ENCODE data around the gene ZNF564.
"Not testable (repeated sequence)": the region's sequence is repeated elsewhere in the genome, so short reads cannot be mapped to it uniquely, and the experiment has no call there.

The ZNF564 gene

DNA sequence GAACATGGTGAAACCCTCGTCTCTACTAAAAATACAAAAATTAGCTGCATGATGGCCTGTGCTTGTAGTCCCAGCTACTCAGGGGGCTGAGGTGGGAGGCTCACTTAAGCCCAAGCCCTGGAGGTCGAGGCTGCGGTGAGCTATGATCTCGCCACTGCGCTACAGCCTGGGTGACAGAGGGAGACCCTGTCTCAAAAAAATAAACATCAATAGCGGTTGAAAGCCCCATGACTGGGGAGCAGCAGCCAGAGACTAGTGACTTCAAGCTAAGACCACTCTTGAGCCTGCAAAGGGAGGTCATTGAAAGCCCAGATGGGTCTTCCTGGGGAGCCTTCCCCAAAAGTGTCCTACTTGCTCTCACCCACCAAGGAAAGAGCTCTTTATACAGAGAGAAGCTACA lies 54.8 kb downstream of the ZNF564 start:
- no peak for DNase-seq

DNA sequence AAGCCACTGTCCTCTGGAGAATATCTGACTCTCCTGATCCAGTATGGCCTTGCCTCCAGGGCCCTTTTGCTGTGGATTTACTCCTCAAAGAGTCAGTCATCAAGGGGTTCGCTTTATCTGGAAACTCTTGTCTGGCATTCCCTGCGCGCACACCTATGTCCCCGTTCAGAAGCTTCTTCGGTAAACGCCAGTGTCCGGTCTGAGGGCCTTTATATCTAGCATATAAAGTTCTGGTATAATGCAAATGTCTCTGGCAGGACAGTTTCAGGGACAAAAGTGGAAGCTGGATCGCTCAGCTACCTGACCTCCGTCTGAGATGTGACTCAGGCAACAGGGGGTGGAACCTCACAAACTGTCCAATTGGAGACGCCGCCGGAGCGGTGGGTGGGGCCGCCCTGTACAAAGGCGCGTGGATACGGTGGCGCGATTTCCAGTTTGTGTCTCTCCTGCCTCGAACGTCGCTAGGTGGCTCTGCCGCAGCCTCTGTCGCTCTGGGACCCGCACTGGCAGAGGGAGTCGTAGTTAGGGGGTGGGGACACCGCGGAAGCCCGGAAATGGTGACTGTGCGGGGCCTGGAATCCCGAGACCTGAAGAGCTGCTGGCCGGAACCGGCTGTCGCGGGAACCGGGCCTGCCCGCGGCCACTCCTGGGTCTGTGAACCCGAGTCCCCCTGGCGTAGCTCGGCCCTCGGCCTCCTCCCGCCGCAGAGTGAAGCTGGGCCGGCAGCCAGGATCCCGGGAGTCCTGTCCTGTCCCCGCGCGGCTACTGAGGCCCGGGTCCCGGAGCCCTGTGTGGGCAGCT lies 56.1 kb downstream of the ZNF564 start:
- peak; percentile 85 to 92 (median 90) for DNase-seq

DNA sequence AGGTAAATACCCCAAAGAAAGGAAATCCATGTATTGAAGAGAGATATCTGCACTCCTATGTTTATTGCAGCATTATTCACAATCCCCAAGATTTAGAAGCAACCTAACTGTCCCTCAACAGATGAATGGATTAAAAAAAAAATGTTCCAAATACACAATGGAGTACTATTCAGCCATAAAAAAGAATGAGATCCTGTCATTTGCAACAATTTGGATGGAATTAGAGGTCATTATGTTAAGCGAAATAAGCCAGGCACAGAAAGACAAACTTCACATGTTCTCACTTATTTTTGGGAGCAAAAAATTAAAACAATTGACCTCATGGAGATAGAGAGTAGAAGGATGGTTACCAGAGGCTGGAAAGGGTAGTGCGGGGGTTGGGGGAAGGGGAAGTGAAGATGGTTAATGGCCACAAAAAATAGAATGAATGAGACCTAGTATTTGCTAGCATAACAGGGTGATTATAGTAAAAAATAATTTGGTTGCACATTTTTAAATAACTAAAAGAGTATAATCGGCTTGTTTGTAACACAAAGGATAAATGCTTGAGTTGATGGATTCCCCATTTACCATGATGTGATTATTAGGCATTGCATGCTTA lies 56.9 kb downstream of the ZNF564 start:
- DNase-seq: no peak

DNA sequence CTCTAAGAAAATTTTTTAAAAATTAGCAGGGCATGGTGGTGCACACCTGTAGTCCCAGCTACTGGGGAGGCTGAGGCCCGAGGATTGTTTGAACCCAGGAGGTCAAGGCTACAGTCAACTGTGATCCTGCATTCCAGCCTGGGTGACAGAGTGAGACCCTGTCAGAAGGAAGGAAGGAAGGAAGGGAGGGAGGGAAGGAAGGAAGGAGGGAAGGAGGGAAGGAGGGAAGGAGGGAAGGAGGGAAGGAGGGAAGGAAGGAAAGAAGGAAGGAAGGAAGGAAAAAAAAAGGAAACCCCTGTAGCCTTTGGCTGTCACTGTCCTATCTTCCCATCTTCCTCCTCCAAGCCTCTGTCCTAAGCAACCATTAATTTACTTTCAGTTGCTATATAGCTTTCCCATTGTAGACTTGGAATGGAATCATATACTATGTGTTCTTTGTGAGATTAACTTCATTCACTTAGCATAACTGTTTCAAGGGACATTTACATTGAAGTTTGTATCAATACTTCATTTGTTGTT lies 65.0 kb downstream of the ZNF564 start:
- not testable (repeated sequence) for DNase-seq

DNA sequence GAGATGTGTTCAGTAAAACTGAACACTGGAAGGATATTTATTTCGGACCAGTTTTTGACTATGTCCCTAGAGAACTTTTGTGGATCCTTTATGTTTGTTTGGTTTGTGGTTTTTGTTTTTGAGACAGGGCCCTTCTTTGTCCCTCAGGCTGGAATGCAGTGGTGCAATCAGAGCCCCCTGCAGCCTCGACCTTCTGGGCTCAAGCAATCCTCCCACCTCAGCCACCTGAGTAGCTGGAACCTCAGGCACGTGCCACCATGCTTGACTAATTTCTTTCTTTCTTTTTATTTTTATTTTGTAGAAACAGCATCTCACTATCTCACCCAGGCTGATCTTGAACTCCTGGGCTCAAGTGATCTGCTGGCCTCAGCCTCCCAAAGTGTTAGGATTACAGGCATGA lies 65.7 kb downstream of the ZNF564 start:
- DNase-seq: no peak

DNA sequence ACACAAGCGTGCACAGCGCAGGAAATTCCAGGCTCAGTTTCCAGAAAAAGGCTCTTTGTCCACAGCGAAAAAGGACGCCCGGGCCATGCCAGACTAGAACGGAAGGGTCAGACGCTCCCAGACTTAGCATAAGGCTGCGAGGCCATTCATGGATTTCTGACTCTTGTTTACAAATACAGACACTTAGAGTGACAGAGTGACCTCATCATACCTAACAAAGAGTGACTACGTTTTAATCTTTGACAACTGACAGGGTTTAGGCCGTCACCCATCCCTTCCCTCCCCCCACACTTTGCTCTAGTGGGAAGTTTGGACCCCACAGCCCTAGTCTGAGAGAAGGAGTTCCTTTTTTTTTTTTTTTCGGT lies 66.2 kb downstream of the ZNF564 start:
- no peak for DNase-seq

DNA sequence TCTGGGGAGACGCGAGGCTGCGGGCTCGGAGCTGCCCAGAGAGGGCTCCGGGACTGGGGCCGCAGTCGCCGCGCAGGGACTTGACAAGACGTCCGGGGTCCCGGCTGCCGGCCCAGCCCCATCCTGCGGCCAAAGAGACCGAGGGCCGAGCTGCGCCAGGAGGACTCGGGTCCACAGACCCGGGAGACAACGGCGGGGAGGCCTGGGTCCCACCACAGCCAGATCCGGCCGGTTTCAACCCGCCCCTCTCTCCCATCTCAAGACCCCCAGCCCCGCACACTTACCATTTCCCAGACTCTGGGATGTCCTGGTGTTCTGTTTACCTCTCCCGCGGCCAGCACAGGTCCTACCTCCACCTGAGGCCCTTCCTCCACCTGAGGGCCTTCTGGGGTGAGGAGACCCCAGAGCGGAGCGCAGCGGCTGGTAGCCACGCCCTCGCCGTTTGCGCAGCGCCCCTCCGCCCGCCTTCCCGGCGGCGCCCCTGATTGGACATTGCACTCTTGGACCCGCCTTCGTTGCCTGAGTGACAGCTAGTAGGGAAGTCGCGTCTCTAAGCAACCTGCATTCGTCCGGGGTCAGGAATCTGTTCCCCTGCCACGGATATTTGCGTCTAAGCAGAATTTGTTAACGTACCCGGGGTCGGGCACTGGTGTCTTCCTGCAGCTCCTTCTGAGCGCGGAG lies 66.8 kb downstream of the ZNF564 start, which contains the start of gene ZNF709:
ZNF709 (minus strand) TSS at position 446 of the 681 bp plus-strand sequence; CDS start at position 287, 159 bp downstream.
- DNase-seq: peak; percentile 72 to 88 (median 84)

DNA sequence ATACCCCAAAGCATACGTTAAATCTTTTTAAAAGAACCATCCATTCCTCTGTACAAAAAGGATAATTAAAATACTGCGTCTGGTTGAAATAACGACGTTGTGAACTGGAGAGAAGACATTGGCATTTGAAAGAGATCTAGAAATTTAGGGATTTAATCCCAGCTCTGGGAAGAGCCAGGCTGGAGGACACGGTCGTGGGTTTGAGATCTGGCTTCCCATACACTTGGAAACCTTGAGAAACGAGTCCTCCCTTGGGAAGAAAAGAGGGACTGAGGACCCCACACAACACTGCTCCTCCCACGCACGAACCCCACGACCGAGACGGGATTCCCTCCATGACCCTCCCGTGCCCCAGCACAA lies 67.3 kb downstream of the ZNF564 start:
- DNase-seq: peak in 1 of 6 experiments; percentile 44

DNA sequence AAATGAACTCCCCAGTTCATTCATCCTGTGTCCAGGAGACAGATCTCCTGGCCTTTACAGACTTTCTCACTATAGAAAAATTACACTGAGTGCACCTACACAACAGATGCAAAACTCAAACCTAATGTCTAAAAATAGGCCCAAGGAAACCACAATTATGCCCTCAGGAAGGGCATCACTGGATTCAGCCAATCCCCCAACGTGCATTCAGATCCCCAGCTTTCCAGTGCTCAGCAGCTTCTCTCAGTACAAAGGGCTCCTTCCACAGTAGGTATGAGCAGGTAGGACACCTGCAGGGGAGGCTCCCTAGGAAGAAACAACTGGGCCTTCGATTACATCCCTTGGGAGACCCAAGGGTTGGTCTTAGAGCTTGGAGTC lies 68.8 kb downstream of the ZNF564 start:
- no peak for DNase-seq

DNA sequence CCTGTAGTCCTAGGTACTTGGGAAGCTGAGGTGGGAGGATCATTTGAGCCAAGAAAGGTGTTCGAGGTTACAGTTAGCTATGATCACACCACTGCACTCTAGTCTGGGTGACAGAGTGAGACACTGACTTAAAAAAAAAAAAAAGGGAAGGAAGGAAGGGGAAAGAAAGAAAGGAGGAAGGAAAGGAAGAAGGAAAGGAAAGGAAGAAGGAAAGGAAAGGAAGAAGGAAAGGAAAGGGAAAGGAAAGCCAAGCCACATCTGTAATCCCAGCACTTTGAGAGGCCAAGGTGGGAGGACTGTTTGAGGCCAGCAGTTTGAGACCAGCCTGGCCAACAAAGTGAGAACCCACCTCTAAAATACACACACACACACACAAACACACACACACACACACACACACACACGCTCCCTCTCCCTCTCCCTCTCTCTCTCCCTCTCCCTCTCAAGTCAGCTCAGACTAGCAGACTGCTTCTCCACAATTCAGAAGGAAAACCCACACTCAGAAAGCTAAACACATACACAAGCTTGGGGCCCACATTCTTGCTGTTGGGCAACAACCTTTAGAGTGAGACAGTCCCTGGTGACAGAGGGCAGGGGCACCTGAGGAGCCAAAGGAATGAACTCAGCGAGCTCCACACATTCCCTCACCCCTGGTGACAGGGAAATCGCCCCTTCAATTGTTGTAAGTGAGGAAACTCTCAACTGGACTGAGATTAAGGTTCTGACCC lies 69.3 kb downstream of the ZNF564 start:
- no peak for DNase-seq

DNA sequence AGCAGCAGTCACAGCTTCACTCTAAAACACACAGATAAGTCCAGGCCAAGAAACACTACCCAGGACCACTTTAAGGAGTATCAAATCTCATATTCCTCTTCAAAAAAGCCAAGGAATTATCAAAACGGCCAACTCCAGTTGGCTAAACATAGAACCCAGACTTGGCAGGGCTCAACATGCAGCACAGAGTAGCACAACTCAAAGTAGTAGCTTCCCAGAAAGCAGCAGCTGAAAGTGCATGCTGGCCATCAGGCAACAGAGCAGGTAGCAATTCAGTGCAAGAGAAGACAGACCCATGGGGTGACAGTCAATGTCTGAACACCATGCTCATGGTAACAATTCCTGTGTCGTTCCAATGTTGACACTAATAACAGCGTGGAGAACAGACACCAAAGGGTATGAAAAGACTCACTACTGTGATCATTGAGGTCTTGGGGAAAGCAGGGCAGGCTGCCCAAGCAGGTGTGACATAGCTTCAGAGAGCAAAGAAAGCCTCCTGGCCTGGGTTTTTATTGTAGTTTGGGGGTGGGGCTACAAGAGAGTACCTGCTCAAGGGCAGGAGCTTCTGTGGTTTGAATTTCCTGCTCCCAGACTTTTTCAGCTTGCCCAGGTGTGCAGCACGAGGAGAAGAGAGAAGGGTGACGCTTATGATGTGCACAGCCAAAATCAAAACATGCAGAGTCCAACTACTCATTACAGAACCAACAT lies 72.9 kb downstream of the ZNF564 start:
- DNase-seq: peak in 2 of 6 experiments; percentile 25 to 38
